Measurements from ENCODE around the gene OSBPL6.
A peak's percentile ranks its signal among the peaks of the same experiment; 100 is the strongest.

Gene OSBPL6

DNA sequence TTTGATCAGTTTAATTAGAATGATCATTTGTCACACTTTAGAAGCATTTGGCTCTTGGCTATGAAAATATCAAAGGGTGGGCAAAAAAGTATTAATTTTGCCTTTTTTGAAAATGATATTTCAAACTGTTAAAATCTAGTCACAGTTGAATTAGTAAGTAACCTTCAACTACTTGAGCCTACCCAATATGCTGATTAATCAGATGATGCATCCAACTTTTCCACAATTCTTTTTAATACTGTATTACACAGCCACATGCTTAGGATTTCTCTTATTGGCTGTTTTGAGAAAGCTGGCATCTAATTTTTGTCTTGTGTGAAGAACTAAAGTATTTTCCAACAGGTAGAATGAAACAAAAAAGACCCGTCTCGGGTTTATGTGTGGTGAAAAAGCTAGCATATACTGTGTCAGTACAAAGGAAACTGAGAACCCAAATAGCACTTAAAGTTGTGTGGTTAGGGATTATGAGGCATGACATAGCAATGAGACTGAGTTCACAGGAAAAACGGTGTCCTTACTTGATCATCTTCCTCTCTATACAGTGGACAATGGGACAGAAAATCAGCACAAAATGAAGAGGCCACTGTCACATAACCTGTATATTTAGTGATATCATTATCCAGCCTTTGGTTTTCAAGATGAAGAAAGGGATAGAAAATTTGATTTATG, 11.7 kb downstream of the OSBPL6 start:
- Histone ChIP-seq H3K9me3 (replicated peaks in 1 of 11) (no peaks in the 10 kb centered on the region), H4K20me1 (no peaks in the 10 kb centered on the region), H3K36me3 (no peaks in the 10 kb centered on the region), H3K4me1 (peaks cover 0 to 10% (median 5%) of the 10 kb centered on the region in 10 experiments; a peak in 8 of 20 replicates), H3K4me2 (no peak overlapping the region), H3K9ac (no peak overlapping the region), H3K27ac (no peak overlapping the region), H3K4me3 (no peak overlapping the region), H3K27me3 (no peaks in the 10 kb centered on the region)
- TF ChIP-seq Cebpa-rat (IDR thresholded peaks at IDR 0.05): no peak

DNA sequence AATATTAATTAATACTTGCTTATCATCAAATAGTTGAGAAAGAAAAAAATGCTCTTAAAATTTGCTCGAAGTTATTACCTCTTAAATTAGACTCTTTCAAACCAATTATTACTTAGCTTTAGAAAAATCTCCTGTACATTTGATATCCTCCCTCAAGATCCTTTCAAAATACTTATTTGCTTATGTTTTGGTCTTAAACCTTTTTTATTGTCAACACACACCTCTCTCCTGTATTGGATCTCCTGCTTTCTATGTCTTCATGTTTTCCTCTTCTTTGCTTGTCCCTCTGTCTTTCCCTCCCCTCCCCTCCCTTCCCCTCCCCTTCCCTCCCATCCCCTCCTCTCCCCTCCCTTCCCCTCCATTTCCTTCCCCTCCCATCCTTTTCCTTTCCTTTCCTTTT, 14.0 kb downstream of the OSBPL6 start:
- Histone ChIP-seq H3K27me3 (no peaks in the 10 kb centered on the region), H3K9ac (no peak overlapping the region), H3K4me2 (no peak overlapping the region), H3K4me3 (no peak overlapping the region), H3K9me3 (replicated peaks in 1 of 11) (no peaks in the 10 kb centered on the region), H4K20me1 (no peaks in the 10 kb centered on the region), H3K36me3 (no peaks in the 10 kb centered on the region), H3K27ac (no peak overlapping the region), H3K4me1 (peaks cover 0 to 10% (median 5%) of the 10 kb centered on the region in 10 experiments; a peak in 8 of 20 replicates)
- TF ChIP-seq Cebpa-rat (IDR thresholded peaks at IDR 0.05): no peak

DNA sequence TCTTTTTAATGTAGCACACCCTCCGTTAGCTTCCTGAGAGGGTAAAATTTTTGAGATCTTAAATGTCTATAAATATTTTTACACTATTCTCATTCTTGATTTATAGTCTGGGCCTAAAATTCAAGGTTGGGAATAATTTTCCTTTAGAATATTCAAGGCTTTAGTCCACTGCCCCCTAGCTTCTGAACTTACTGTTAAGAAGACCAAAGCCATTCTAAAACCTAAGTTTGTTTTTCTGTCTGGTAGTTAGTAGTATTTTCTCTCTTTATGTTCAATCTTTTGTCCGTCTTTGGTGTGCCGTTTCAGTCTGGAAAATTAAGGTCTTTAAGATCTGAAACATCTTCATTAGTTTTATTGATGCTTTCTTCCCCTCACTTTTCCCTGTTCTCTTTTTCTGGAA, 14.5 kb downstream of the OSBPL6 start:
- Histone ChIP-seq H3K27ac (no peak overlapping the region), H3K27me3 (no peaks in the 10 kb centered on the region), H3K36me3 (no peaks in the 10 kb centered on the region), H3K4me2 (peak overlapping the region in 1 of 11 experiments; percentile 40; a peak in 1 of 22 replicates), H4K20me1 (no peaks in the 10 kb centered on the region), H3K9me3 (replicated peaks in 1 of 11) (no peaks in the 10 kb centered on the region), H3K4me3 (no peak overlapping the region), H3K4me1 (peaks cover 0 to 10% (median 5%) of the 10 kb centered on the region in 10 experiments; a peak in 8 of 20 replicates), H3K9ac (no peak overlapping the region)
- no peak for TF ChIP-seq Cebpa-rat (IDR thresholded peaks at IDR 0.05)

DNA sequence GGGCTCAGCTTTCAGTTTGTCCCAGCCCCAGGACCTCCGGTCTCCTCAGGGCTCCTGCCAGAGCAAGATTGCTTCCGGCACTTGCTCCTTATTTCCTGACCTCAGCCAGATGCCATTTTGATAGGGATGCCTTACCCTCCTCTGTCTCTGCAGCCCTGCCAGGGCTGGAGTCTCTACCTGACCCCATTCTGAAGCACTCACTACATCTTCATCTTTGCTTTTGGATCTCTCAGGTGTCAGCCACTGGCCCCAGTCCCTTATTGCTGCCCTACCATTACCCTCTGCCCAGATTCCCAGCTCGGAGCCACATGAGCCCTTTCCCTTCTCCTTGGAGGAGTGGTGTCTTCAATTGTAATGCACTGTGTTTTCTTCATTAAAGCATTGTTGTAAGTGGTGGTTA, 17.1 kb downstream of the OSBPL6 start:
- Histone ChIP-seq H3K27ac (no peak overlapping the region), H4K20me1 (no peaks in the 10 kb centered on the region), H3K36me3 (no peaks in the 10 kb centered on the region), H3K4me3 (no peak overlapping the region), H3K9me3 (replicated peaks in 1 of 11) (no peaks in the 10 kb centered on the region), H3K4me1 (peaks cover 0 to 10% (median 5%) of the 10 kb centered on the region in 10 experiments; a peak in 8 of 20 replicates), H3K9ac (no peak overlapping the region), H3K27me3 (no peaks in the 10 kb centered on the region), H3K4me2 (no peak overlapping the region)
- no peak for TF ChIP-seq Cebpa-rat (IDR thresholded peaks at IDR 0.05)

DNA sequence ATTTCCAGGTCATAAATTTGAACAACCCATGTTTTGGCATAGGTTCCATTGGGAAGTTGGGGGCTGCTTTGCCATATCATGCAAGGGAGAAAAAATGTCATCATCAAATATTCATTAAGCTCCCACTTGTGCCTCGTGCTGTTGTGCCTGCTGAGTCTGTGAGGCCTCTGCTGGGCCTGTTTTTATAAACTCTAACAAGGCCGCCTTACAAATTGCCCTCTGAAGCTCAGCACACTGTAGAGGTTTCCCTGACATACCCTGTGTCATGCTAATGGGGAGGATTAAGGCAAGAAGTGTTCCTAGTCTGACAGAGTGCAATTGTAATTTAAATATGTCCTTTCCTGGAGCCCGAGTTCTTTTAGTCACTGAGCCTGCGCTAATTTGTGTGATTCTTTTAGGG, 17.6 kb downstream of the OSBPL6 start:
- H3K36me3 ChIP-seq: no peaks in the 10 kb centered on the region
- no peaks in the 10 kb centered on the region for H4K20me1 ChIP-seq
- H3K27me3 ChIP-seq: no peaks in the 10 kb centered on the region
- H3K27ac ChIP-seq: no peak overlapping the region
- no peak overlapping the region for H3K4me3 ChIP-seq
- H3K4me2 ChIP-seq: no peak overlapping the region
- peaks cover 0 to 10% (median 5%) of the 10 kb centered on the region in 10 experiments; a peak in 8 of 20 replicates for H3K4me1 ChIP-seq
- TF ChIP-seq Cebpa-rat (IDR thresholded peaks at IDR 0.05): no peak
- H3K9me3 ChIP-seq (replicated peaks in 1 of 11): no peaks in the 10 kb centered on the region
- no peak overlapping the region for H3K9ac ChIP-seq

DNA sequence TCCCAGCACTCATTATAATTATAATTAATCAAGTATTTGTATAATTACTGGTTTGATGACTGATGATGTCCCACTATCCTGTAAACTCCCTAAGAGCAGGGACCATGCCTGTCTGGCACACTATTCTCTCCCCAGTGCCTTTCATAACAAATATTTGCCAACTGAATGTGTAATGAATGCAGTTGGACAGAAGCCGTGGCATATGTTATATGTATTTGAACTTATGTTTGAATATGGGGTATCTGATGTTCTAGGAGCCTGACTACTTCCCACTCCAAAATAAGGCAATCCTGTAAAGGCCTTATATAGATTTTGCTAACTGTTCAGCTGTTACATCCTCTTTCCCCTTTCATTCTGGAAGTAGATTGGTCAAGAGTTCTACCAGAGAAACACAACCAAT, 19.7 kb downstream of the OSBPL6 start:
- TF ChIP-seq Cebpa-rat (IDR thresholded peaks at IDR 0.05): no peak
- H3K27me3 ChIP-seq: no peaks in the 10 kb centered on the region
- no peaks in the 10 kb centered on the region for H4K20me1 ChIP-seq
- H3K4me2 ChIP-seq: no peak overlapping the region
- no peak overlapping the region for H3K9ac ChIP-seq
- no peak overlapping the region for H3K27ac ChIP-seq
- no peaks in the 10 kb centered on the region for H3K36me3 ChIP-seq
- peaks cover 0 to 9% (median 5%) of the 10 kb centered on the region in 10 experiments; a peak in 8 of 20 replicates for H3K4me1 ChIP-seq
- no peak overlapping the region for H3K4me3 ChIP-seq
- H3K9me3 ChIP-seq (replicated peaks in 1 of 11): no peaks in the 10 kb centered on the region

DNA sequence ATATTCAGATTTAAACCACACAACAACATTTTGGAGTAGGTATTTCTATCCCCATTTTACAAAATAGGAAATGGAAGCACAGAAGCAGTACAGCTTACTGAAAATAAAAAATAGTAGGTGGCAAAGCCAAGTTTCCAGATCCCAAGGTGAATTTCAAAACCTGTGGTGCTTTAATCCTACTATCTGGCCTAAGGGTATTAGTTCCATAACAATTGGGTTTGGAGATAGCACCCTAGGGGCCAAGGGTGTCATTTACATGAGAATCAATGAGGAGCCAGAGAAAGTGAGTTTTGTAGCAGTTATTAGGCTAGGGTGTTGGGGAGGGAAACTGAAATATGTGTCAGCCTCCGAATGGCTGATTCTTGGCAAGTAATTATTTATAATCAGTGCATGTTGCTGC, 24.9 kb downstream of the OSBPL6 start:
- no peaks in the 10 kb centered on the region for H3K4me1 ChIP-seq
- H3K4me3 ChIP-seq: no peak overlapping the region

DNA sequence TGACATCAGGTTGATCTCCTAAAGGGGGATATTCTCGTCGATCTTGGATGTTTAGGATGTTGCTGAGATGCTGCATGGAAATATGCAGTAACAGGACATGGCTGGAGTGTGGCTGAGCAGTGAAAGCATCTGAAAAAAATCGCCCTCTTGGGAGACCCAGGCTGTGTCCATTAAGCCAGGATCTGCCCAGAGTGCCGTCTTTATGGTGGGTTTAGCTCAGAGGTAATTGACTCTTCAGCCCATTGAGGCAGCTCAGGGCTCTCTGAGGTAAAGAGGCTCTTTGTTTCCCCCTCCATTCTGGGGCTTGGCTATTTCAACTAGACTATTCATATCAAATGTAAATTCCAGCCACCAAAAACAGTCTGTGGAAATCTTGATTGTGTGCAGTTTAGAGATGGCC, 26.5 kb downstream of the OSBPL6 start:
- H3K9me3 ChIP-seq (replicated peaks in 1 of 11): no peaks in the 10 kb centered on the region
- TF ChIP-seq Cebpa-rat (IDR thresholded peaks at IDR 0.05): no peak
- H3K9ac ChIP-seq: no peak overlapping the region
- no peaks in the 10 kb centered on the region for H3K4me1 ChIP-seq
- H3K27me3 ChIP-seq: no peaks in the 10 kb centered on the region
- H3K36me3 ChIP-seq: no peaks in the 10 kb centered on the region
- no peaks in the 10 kb centered on the region for H4K20me1 ChIP-seq
- no peak overlapping the region for H3K4me3 ChIP-seq
- H3K4me2 ChIP-seq: no peak overlapping the region
- H3K27ac ChIP-seq: no peak overlapping the region

More for the DNA sequence above, 24.9 kb downstream of the OSBPL6 start:
- Histone ChIP-seq H3K27me3 (no peaks in the 10 kb centered on the region), H4K20me1 (no peaks in the 10 kb centered on the region), H3K27ac (no peak overlapping the region), H3K36me3 (no peaks in the 10 kb centered on the region), H3K4me2 (no peak overlapping the region), H3K9ac (no peak overlapping the region), H3K9me3 (replicated peaks in 1 of 11) (no peaks in the 10 kb centered on the region)
- no peak for TF ChIP-seq Cebpa-rat (IDR thresholded peaks at IDR 0.05)

DNA sequence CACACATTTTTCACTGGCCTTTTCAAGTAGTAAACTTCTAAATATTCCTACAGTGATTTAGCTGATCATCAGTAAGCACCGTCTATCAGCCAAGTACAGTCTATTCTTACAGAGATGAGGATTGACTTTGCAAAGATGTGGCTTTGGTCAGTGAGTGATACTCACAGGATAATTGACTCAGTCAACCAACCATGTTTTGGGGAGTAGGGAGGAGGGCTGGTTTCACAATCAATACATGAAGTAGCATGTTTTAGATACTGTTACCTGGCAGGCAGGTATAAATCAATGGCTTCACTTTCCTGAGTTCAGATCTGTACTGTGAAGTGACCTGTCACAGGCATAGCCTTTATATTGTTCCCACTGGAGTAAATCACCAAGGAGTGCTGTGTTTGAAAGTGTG, 27.2 kb downstream of the OSBPL6 start:
- Histone ChIP-seq H3K9ac (no peak overlapping the region), H3K4me2 (no peak overlapping the region), H4K20me1 (no peaks in the 10 kb centered on the region), H3K4me1 (no peaks in the 10 kb centered on the region), H3K27ac (no peak overlapping the region), H3K36me3 (no peaks in the 10 kb centered on the region), H3K27me3 (no peaks in the 10 kb centered on the region), H3K4me3 (no peak overlapping the region), H3K9me3 (replicated peaks in 1 of 11) (no peaks in the 10 kb centered on the region)
- no peak for TF ChIP-seq Cebpa-rat (IDR thresholded peaks at IDR 0.05)

DNA sequence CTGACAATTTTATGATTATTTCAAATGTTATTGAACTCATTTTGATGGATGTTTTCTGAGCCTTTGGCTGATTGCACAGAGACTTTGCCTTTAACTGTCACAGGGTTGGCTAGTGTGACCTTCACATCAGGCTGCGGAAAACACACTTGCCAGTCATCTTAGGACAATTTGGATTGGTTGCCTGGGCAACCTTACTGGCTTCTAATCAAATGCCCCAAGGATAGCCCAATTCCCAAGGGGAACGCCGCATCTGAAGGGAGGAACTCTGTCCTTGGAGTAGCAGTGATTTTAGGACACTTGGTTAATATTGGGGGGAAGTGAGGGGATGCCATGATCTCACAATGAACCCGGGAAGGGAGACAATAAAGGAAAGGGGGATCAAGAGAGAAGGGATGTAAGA, 29.5 kb downstream of the OSBPL6 start:
- TF ChIP-seq Cebpa-rat (IDR thresholded peaks at IDR 0.05): no peak
- Histone ChIP-seq H3K4me2 (no peak overlapping the region), H3K36me3 (no peaks in the 10 kb centered on the region), H3K27ac (no peak overlapping the region), H4K20me1 (no peaks in the 10 kb centered on the region), H3K4me3 (no peak overlapping the region), H3K27me3 (no peaks in the 10 kb centered on the region), H3K9ac (no peak overlapping the region), H3K4me1 (peaks cover 0 to 4% (median 0%) of the 10 kb centered on the region in 10 experiments; a peak in 3 of 20 replicates), H3K9me3 (replicated peaks in 1 of 11) (no peaks in the 10 kb centered on the region)

Data from BLaER1 treated with 17β-estradiol and CSF1 and Interleukin-3, amounts not matched to agents 10 nM and 100 nM (cell line).